Erythroblast (primary cell): Measurements from ENCODE around the gene ISCA2.

Source experiments
- GATA1 ChIP-seq: IDR thresholded peaks from 2 replicates; pipeline ENCODE4 v1.6.1; 2011; ENCODE audit warnings: low read depth, mild to moderate bottlenecking, control low read depth, low read length, moderate library complexity
- POLR2A ChIP-seq: IDR thresholded peaks from 2 replicates; pipeline ENCODE4 v1.6.1; 2011; ENCODE audit warnings: mild to moderate bottlenecking, low read length

DNA sequence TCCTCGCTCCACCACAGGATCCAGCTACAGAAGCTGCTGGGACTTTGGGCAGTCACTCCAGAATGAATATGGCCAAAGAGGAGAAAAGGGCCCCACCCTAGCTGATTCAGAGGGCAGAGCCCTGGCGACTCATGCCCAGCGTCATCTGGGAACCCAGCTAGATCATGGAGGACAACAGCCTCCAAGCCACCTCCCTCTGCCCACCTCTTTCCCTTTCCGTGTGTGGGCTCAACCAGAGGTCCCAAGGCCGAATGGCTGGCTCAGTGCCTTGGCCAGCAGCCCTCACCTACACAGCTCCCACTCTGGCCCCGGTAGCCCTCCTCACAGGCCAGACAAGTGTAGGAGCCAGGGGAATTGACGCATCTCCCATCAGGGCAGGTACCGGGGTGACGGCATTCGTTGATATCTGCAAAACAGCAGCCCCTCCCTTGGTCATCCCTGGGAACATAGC, 17.4 kb downstream of the ISCA2 start:
- TF ChIP-seq POLR2A = no peak
- TF ChIP-seq GATA1 = no peak
